DMS53 treated with DMSO at 0.1 percent for 48 hours (cell line): Measurements from ENCODE around the gene C19orf18.
A peak's percentile ranks its signal among the peaks of the same experiment; 100 is the strongest.
"Not testable (repeated sequence)": the region's sequence is repeated elsewhere in the genome, so short reads cannot be mapped to it uniquely, and the experiment has no call there.

ENCODE experiments used
- DNase-seq: peaks from one replicate; lab custom pipeline; 2025; ENCODE audit not compliant: unreplicated experiment; lab: John Stamatoyannopoulos, UW

C19orf18 gene

DNA sequence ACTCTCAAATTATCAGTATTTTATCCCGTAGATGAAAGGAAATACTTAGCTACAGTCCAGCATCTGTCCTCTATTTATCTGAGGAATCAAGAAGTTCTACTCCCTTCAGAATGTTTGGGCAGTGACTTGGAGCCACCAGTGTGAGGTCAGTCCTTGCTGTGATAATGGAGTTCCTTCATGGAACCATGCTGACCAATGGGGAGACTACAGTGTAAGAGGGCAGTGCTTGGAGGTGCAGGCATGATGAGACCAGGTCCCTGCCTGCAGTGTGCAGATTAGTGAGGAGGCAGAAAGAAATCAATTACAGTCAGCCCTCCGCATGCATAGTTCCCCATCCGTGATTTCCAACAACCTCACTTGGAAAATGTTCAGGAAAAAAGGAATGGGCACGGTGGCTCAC is at the start of gene C19orf18:
Gene C19orf18 (minus strand): TSS at position 101 of the 400 bp plus-strand sequence. CDS start 102 bp downstream, outside the sequence.
- no peak for DNase-seq

DNA sequence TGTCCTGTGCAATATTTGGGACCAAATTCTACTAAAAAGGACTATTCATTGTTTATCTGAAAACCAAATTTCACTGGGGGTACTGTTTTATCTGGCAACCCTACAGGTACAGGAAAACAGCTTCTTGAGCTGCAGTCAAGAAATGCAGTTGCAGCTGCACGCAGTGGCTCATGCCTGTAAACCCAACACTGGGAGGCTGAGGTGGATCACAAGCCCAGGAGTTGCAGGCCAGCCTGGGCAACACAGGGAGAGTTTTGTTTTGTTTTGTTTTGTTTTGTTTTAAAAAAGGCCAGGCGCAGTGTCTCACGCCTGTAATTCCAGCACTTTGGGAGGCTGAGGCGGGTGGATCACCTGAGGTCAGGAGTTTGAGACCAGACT is 47.9 kb upstream of the C19orf18 start:
- no peak for DNase-seq

DNA sequence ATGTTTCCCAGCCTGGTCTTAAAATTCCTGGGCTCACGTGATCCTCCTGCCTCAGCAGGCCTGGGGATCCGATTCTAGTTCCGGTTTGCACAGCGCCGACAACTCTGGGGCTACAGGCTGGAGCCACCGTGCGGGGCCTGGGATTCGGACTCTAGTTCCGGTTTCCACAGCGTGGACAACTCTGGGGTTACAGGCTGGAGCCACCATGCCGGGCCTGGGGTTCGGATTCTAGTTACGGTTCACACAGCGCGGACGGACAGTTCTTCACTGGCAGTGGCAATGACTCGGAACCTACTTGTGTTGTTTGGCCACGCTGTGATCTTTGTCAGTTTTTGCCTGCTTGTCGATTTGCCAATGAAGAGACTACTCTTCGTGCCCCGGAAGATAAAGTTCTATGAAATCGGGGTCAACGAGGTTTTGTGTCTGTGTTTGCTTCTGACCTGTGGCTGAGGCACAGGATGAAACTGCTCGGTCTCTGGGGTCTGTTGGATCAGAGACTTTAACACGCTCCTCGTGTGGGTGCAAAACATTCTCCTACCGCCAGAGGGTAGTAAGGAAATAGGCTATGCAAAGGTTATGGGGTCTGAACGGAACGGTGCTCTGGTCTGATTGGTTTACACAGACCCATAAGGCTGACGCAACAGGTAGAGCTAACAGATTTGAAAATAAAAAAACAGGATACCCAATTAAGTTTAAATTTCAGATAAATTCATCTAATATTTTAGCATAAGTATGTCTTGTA is 47.4 kb upstream of the C19orf18 start:
- peak; percentile 46 for DNase-seq

DNA sequence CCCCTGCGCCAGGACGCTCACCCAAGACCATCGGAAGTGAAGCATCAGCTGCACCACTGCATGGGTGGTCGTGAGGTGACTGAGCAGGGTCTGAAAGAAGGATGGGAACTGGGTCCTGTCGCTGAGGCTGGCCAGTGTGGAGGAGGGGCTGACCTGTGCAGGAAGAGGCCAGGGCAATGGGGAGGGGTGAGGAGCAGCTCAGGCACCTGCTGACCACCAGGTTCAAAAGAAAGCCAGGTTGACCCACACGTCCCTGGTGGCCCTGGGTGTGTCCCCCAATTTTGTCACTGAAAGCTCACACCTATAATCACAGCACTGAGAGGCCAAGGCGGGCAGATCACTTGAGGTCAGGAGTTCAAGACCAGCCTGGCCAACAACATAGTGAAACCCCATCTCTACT is 45.8 kb upstream of the C19orf18 start:
- DNase-seq: no peak

DNA sequence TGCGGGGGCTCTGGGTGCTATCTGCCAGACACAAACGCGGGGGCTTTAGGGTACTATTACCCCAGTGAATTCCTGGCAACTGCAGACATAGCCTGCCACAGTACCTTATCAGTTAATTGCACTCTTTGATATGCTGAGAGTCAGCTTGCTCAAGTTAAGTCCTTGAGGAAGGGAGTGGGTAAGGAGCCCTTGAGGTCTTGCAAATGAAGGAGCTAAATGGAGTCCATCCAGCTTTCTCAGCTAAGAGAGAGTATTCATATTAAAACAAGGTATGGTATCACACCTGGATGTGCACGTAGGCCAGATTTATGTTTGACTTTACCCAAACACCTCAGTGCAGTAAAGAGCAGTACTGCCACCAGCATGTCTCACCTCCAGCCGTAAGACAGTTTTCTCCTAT is 39.8 kb upstream of the C19orf18 start:
- no peak for DNase-seq

DNA sequence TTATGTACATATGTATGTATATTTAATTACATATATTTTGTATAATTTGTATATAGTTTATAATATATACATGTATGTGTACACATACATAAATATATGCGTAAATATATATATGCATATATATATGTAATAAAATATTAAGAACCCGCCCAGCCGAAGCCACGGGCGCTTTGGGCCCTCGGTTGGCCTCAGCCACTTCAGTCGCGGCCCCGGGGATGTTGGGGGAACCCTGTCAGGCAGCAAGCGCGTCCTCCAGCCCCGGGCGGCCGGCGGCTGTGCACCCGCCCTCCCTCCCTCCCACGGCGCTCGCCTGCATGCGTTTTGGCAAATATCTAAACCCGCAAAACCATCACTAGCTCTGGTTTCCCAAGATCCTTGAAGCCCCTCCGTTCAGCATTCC is 36.2 kb upstream of the C19orf18 start:
- DNase-seq: no peak

DNA sequence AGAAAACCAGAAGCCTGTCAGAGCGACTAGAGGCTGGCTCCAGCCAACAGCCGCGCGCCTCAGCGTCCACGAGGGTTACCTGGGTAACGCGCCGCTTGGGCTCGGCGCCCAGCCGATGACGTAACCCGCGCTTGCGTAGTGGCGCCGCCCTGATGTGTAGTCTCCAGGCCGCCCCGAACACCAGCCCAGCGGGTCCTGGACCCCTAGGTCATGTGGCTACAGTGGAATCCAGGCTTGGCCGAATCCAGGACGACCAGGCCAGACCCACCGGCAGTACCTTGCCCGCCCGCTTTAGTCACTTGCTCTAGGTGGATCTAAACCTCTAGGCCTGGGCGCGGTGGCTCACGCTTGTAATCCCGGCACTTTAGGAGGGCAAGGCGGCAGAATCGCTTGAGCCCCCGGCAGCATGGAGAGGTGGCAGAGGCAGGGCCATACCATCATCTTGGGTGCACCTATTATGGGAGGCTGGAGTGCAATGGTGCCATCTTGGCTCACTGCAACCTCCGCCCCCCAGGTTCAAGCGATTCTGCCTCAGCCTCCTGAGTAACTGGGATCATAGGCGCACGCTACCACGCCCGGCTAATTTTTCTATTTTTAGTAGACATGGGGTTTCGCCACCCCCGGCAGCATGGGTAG is 35.5 kb upstream of the C19orf18 start:
- DNase-seq: no peak

DNA sequence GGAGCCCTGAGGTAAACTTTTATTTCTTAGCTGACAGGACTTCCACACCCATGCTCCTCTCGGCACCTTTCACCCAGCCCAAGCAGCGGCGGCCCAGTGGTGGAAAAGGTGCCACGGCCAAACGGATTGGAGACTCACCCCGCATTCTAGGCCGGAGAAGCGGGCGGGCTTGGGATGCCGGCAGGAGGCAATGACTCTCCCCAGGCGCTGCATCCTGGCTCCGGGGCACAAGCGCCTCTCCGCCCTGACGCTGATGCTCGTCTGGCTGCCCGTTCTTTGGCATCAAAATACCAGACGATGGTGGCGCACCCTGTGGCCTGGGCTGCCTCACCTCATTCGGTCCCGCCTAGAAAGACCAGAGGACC is 34.9 kb upstream of the C19orf18 start:
- no peak for DNase-seq

DNA sequence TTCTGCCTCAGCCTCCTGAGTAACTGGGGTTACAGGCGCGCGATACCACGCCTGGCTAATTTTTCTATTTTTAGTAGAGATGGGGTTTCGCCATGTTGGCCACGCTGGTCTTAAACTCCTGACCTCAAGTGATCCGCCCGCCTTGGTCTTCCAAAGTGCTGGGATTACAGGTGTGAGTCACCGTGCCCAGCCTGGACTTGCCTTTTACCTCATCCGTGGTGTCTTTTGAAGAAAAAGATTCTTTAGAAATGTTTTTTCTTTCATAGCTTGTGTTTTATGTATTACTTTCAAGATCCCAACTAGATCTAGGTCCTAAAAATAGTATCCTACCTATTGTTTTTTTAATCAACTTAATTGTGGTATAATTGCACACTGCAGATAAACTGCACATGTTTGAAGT is 34.5 kb upstream of the C19orf18 start:
- DNase-seq: not testable (repeated sequence)

DNA sequence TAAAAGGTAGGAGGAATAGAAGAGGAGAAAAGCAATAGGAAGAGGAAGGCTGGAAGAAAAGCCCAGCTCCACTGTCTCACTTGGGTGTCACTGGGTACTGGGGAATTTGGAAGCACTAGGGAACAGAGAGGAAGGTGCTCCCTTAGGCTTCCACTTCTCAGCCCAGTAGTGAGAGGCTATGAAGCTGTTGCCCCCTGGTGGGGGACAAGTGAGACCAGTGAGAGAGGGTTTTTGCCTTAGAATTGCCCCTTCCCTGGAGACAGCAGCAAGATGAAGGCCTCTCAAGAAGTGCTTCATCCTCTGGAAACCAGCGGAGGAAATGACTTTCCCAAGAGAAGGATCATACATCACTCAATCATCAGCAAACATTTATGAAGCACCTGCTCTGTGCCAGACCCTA is 33.0 kb upstream of the C19orf18 start:
- no peak for DNase-seq

DNA sequence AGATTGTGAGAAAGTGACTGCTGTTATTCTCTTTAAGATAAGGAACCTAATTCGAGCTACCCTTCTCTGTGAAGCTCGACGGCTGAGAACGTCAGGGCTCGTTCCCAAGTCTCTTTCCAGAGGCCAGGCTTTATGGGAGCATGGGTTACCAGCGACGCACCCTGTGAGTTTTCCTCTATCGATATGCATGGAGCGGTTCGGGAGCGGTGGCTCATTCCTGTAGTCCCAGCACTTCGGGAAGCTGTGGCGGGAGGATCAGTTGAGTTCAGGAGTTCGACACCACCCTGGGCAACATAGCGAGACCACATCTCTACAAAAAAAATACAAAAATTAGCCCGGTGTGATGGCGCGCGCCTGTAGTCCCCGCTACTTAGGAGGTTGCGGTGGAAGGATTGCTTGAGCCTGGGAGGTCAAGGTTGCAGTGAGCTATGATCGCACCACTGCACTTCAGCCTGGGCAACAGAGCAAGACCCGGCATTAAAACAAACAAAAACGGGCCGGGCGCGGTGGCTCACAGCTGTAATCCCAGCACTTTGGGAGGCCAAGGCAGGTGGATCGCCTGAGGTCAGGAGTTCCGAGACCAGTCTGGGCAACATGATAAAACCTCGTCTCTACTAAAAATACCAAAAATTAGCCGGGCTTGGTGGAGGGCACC is 29.0 kb upstream of the C19orf18 start:
- no peak for DNase-seq

DNA sequence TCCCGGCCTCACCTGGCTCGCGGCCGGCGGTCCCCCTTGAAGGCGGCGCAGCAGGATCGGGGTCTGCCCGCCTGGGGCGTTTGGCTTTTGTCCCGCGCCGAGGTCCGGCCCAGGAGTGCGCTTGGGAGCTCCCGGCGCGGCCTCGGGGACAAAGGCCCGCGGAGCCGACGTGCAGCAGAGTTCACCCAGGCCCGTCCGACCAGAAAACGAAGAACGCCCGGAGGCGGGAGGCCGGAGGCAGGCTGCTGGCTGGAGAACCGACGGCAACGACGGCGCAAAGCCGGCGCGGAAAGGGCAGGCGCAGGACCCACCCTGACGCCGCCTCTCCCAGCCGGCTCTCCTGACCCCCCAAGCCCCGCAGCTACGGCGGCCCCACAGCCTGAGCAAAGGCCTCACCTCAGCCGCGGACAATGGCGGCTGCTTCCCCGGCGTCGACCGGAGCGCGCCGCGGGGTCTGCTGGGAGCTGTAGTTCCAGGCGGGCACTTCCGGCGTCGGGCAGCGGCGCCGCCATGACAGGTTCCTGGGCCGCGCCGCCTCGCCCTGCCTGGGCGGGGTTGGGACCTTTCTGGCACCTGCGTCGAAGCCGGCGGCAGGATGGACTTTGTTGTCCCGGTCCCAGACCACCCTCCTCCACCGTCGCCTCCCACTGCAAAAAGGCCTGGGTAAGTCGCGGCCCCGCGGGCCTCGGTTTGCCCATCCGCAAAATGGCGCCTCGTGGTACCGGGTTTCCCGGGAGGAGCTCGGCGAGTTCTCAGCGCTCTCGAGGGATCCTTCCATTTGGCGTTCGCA is 28.2 kb upstream of the C19orf18 start, which contains the start of gene ZNF606:
Gene ZNF606 (minus strand): TSS at position 437 of the 790 bp plus-strand sequence. CDS start 1,501 bp downstream, outside the sequence.
- DNase-seq: peak; percentile 80

DNA sequence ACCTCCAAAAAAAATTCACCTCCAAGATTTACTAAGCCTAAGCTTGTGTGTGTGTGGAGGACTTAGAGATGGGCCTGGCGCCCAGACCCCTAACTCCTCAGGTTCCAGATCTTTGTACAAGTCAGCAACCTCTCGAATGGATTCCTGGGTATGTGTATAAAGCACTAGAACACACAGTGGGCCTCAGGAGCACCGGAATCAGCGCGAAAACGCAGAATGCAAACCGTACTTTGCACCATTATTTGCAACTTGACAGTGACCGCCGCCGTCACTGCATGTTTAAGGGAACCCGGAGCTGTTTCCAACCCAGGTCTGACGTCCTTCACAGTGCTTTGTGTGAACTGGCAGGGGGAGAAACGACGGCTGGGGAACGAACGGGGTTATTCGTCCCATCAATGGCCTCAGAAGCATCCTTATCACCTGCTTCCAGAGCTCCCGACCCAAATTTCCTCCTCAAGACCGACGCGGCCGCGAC is 27.6 kb upstream of the C19orf18 start:
- no peak for DNase-seq

DNA sequence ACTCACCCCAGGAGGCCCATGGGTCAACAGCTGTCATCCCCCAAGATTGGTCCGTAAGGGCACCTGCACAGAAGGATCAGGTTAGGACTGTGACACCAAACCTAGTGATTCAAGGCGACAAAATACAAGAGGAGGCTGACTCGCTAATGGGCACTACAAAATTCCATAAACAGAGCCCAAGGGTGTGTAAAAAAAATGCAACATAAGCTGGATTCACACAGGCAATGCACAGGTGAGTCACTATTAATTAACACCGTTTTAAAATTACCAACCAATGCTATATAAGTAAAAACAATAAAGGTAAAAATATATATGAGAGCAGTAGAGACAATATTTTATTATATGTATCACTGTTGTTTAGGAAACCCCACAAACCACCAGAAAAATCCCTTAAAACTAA is 26.3 kb upstream of the C19orf18 start:
- DNase-seq: no peak

DNA sequence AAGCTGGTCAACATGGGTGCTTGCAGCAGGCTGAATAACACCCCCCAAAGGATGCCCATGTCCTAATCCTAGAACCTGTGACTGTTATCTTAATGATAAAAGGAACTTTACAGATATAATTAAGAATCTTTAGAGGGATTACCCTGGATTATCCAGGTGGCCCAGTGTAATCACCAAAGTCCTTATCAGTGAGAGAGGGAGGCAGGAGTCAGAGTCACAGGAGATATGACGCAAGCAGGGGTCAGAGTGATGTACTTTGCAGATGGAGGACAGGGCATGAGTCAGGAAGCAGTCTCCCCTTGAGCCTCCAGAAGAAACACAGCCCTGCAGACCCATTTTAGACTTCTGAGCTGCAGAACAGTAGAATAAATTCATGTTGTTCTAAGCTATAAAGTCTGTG is 18.5 kb upstream of the C19orf18 start:
- no peak for DNase-seq

DNA sequence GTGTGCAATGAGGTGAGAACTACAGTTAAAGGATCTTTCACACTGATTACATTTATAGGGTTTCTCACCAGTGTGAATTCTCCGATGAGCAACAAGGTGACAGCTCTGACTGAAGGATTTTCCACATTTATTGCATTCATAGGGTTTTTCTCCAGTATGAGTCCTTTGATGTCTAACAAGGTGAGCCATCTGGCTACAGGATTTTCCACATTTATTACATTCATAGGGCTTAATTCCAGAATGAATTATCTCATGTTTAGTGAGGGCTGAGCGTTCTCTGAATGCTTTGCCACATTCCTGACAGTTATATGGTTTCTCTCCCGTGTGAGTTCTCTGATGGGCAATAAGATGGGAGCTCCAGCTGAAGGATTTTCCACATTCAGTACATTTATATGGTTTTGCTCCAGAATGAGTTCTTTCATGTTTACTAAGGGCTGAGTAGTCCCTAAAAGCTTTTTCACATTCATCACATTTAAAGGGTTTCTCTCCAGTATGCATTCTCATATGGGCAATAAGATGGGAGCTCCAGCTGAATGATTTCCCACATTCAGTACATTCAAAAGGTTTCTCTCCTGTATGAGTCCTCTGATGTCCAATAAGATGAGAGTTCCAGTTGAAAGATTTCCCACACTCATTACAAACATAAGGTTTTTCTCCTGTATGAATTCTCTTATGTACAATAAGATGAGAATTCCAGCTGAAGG is 4.4 kb upstream of the C19orf18 start:
- peak; percentile 7 for DNase-seq

DNA sequence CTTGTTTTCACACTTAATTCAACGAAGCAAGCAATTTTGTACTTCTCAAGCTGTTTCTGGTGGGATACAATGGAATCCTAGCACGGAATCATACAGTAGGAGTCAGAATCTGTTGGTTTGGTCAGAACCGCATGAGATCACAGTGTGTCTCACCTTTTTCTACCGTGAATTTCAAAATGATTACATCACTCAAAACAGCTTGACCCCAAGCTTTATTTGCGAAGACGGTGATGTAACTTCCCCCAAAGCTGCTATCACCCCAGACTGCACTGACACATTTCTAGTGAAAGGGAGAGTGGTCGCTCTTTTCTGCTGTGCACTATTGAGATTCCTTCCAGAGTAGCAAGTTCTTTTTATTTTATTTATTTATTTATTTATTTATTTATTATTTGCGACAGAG is 9.6 kb downstream of the C19orf18 start:
- no peak for DNase-seq

DNA sequence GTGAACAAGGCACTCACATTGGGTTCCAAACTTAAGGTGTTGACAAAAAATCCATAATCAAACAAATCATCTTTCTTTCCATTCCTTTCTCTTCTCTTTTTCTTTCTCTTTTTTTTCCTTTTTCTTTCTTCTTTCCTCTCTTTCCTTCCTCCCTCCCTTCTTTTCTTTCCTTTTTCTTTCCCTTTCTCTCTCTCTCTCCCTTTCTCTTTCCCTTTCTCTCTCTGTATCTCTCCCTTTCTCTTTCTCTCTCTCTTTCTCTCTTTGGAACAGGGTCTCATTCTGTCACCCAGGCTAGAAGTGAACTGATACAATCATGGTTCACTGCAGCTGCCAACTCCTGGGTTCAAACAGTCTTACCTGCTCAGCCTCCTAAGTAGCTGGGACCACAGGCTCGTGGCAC is 12.5 kb downstream of the C19orf18 start:
- no peak for DNase-seq

DNA sequence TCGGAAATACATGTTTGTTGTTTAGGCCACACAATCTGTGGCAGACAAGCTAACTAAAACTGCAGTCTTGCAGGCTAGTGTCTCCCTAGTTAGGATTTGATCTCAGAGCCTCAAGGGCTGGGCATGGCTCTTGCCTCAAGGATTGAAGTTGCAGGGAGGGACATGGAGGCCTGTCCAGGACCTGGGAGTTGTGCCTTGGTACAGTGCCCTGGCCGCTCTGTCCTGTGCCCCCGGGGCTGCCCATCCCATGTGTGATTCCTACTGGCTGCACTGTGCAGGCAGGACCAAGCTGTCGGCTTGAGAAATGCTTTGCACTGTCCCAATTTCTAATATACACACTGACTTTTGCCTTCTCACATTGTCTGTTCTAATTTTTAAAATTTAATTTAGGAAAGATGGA is 19.3 kb downstream of the C19orf18 start:
- no peak for DNase-seq

DNA sequence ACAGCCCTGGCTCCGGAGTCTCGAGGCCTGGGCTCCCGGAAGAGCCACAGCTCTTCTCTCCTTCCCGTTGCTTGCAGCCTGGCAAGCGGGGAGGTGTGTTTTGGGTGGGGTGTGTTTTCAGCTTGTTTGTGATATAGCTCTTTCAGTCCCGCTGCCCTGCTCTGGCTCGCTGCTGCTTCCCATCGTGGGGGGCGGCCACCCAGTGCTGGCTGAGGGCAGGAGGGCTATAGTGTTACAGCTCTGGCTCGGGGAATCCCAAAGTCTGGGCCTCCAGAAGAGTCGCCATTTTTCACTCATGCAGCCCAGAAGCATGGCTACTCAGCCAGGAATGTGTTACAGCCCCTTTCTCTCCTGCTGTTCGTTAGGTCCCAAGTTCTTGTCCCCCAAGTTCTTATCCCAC is 24.6 kb downstream of the C19orf18 start:
- no peak for DNase-seq

DNA sequence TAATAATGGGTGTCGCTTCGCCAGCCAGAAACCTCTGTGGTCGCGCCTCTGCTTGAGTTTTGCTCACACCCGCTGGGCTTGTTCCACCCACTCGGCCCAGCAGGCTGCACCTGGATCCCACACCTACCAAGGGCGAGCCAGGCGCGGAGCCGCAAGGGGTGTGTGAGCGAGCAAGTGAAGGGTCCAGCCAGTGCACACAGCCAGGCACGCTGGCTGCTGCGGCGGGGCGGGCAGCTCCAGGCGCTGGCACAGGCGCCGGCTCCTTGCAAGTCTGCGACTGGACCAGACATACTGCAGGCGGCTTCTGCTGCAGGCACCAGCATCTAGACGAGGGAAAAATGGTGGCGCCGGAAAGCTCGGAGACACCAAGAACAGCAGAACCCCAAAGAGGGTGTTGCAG is 25.0 kb downstream of the C19orf18 start:
- DNase-seq: no peak
